Astrocyte (in vitro differentiated cells and primary cell): ENCODE results near the gene EIF2AK2. TPM values are rescaled to one million over a fixed set of nuclear protein-coding genes. Genes with fewer than 3 reads are reported as not detected.

Experiments used
- DNase-seq: peaks from one replicate; pipeline ENCODE4 v3.0.0-alpha.2; 2010; ENCODE audit warnings: low read depth
- FAIRE-seq: peaks from 2 replicates; lab custom pipeline; 2011; peaks lifted over from hg19 to GRCh38; lab: Jason Lieb, UNC
- H2AFZ ChIP-seq: 2 replicates; pipeline ENCODE4 v1.6.0; 2012; ENCODE audit warnings: low read depth, low read length, inconsistent platforms
- H3K27ac ChIP-seq: 2 replicates; pipeline ENCODE4 v1.5.1; 2011; ENCODE audit warnings: low read depth, low read length, inconsistent platforms
- H3K27me3 ChIP-seq: 2 replicates; pipeline ENCODE4 v1.6.0; 2011; ENCODE audit warnings: low read length, inconsistent platforms; ENCODE audit not compliant: insufficient read depth
- H3K36me3 ChIP-seq: 2 replicates; pipeline ENCODE4 v1.5.1; 2011; ENCODE audit warnings: low read length, inconsistent platforms; ENCODE audit not compliant: insufficient read depth
- H3K4me1 ChIP-seq: 2 replicates; pipeline ENCODE4 v1.5.1; 2011; ENCODE audit warnings: low read length, inconsistent platforms; ENCODE audit not compliant: insufficient read depth
- H3K4me2 ChIP-seq: 2 replicates; pipeline ENCODE4 v1.6.0; 2012; ENCODE audit warnings: low read length, inconsistent platforms
- H3K4me3 ChIP-seq: 2 replicates; pipeline ENCODE4 v1.5.1; 2011; ENCODE audit warnings: low read depth, mild to moderate bottlenecking, low read length, inconsistent platforms; ENCODE audit not compliant: insufficient read depth
- H3K79me2 ChIP-seq: 2 replicates; pipeline ENCODE4 v1.6.0; 2012; ENCODE audit warnings: mild to moderate bottlenecking, low read length, inconsistent platforms; ENCODE audit not compliant: insufficient read depth
- H3K9ac ChIP-seq: 2 replicates; pipeline ENCODE4 v1.6.0; 2012; ENCODE audit warnings: mild to moderate bottlenecking, low read length, inconsistent platforms
- H3K9me3 ChIP-seq: 2 replicates; pipeline ENCODE4 v1.5.1; 2012; ENCODE audit warnings: low read depth, mild to moderate bottlenecking, low read length, inconsistent platforms; ENCODE audit not compliant: insufficient read depth
- H4K20me1 ChIP-seq: 2 replicates; pipeline ENCODE4 v1.6.0; 2012; ENCODE audit warnings: low read length, inconsistent platforms; ENCODE audit not compliant: insufficient read depth
- H3K27ac Mint-ChIP-seq: one replicate; pipeline ENCODE4 v1.8.0; 2021; ENCODE audit warnings: mild to moderate bottlenecking, mixed read lengths; ENCODE audit not compliant: unreplicated experiment
- H3K27me3 Mint-ChIP-seq: one replicate; pipeline ENCODE4 v1.8.0; 2021; ENCODE audit warnings: low read depth, mixed read lengths; ENCODE audit not compliant: unreplicated experiment
- H3K36me3 Mint-ChIP-seq: one replicate; pipeline ENCODE4 v1.8.0; 2021; ENCODE audit warnings: low read depth, mixed read lengths; ENCODE audit not compliant: unreplicated experiment
- H3K4me1 Mint-ChIP-seq: one replicate; pipeline ENCODE4 v1.8.0; 2021; ENCODE audit warnings: low read depth, mixed read lengths; ENCODE audit not compliant: unreplicated experiment
- H3K4me3 Mint-ChIP-seq: one replicate; pipeline ENCODE4 v1.8.0; 2021; ENCODE audit warnings: mild to moderate bottlenecking, moderate library complexity, mixed read lengths; ENCODE audit not compliant: unreplicated experiment
- H3K9me3 Mint-ChIP-seq: one replicate; pipeline ENCODE4 v1.8.0; 2021; ENCODE audit warnings: mild to moderate bottlenecking, mixed read lengths; ENCODE audit not compliant: unreplicated experiment
- CTCF ChIP-seq: IDR thresholded peaks from 2 replicates; pipeline ENCODE4 v1.5.1; 2011; ENCODE audit warnings: low read depth, mild to moderate bottlenecking, inconsistent platforms, low read length, moderate library complexity; ENCODE audit not compliant: insufficient read depth
- EZH2 ChIP-seq: IDR thresholded peaks from 2 replicates; pipeline ENCODE4 v1.6.1; 2012; ENCODE audit warnings: mild to moderate bottlenecking, low read length, inconsistent platforms; ENCODE audit not compliant: insufficient read depth
- total RNA-seq: library from RNA; stranded (reverse); gene quantifications from 2 replicates; pipeline ENCODE4 v1.2.1, GENCODE V29; 2021

EIF2AK2 gene
- total RNA-seq, 1 donor from 2014 or later: 147 TPM

GRCh38 chr2:37192551-37192950 is 35.8 kb upstream of the EIF2AK2 start:
- FAIRE-seq: no peak
- H3K27me3 Mint-ChIP-seq: no peaks in the 10 kb centered on the region

GRCh38 chr2:37191747-37192146 is 35.0 kb upstream of the EIF2AK2 start:
- Histone ChIP-seq H3K4me2 (no peak overlapping the region), H3K9ac (no peak overlapping the region), H3K4me3 (no peak overlapping the region), H2AFZ (no peak overlapping the region), H3K9me3 (no peaks in the 10 kb centered on the region), H3K79me2 (peaks cover 2% of the 10 kb centered on the region), H3K27me3 (no peaks in the 10 kb centered on the region), H4K20me1 (no peaks in the 10 kb centered on the region), H3K27ac (no peak overlapping the region), H3K36me3 (no peaks in the 10 kb centered on the region), H3K4me1 (peaks cover 8% of the 10 kb centered on the region)
- Mint-ChIP-seq H3K36me3 (peaks cover 1% of the 10 kb centered on the region), H3K4me1 (peaks cover 11% of the 10 kb centered on the region), H3K27ac (no peak overlapping the region), H3K4me3 (no peak overlapping the region), H3K27me3 (no peaks in the 10 kb centered on the region), H3K9me3 (peaks cover 2% of the 10 kb centered on the region)
- TF ChIP-seq CTCF: no peak
- no peak for TF ChIP-seq EZH2
- DNase-seq: no peak
- FAIRE-seq: no peak

More at GRCh38 chr2:37192551-37192950, 35.8 kb upstream of the EIF2AK2 start:
- H3K4me3 Mint-ChIP-seq: no peak overlapping the region
- no peak overlapping the region for H2AFZ ChIP-seq
- H3K9ac ChIP-seq: no peak overlapping the region
- no peaks in the 10 kb centered on the region for H3K9me3 ChIP-seq
- no peak overlapping the region for H3K4me2 ChIP-seq
- H3K4me1 Mint-ChIP-seq: peaks cover 11% of the 10 kb centered on the region
- H3K36me3 Mint-ChIP-seq: peaks cover 4% of the 10 kb centered on the region
- DNase-seq: no peak
- no peak overlapping the region for H3K27ac Mint-ChIP-seq
- peaks cover 2% of the 10 kb centered on the region for H3K9me3 Mint-ChIP-seq
- TF ChIP-seq EZH2: no peak
- no peak for TF ChIP-seq CTCF
- no peaks in the 10 kb centered on the region for H3K36me3 ChIP-seq
- H3K4me1 ChIP-seq: peaks cover 14% of the 10 kb centered on the region
- no peaks in the 10 kb centered on the region for H4K20me1 ChIP-seq
- peaks cover 10% of the 10 kb centered on the region for H3K79me2 ChIP-seq
- no peak overlapping the region for H3K4me3 ChIP-seq
- H3K27ac ChIP-seq: no peak overlapping the region
- H3K27me3 ChIP-seq: no peaks in the 10 kb centered on the region

- Histone ChIP-seq H3K79me2 (no peaks in the 10 kb centered on the region), H3K4me2 (no peak overlapping the region), H3K27ac (no peak overlapping the region), H3K27me3 (no peaks in the 10 kb centered on the region), H3K9me3 (no peaks in the 10 kb centered on the region), H4K20me1 (no peaks in the 10 kb centered on the region), H2AFZ (no peak overlapping the region), H3K4me3 (no peak overlapping the region), H3K9ac (no peak overlapping the region), H3K36me3 (no peaks in the 10 kb centered on the region), H3K4me1 (peaks cover 8% of the 10 kb centered on the region)
- H3K9me3 Mint-ChIP-seq: peaks cover 2% of the 10 kb centered on the region
- H3K27me3 Mint-ChIP-seq: peaks cover under 1% of the 10 kb centered on the region
- TF ChIP-seq CTCF: no peak
- TF ChIP-seq EZH2: no peak
- H3K27ac Mint-ChIP-seq: no peak overlapping the region
- H3K36me3 Mint-ChIP-seq: peaks cover under 1% of the 10 kb centered on the region
- DNase-seq: no peak
- H3K4me1 Mint-ChIP-seq: peaks cover 11% of the 10 kb centered on the region
- FAIRE-seq: no peak
- H3K4me3 Mint-ChIP-seq: no peak overlapping the region
These were observed 34.5 kb upstream of the EIF2AK2 start for GRCh38 chr2:37191253-37191652.
